Inflammatory macrophage treated with lipopolysaccharide for 4 hours (primary cell): Measurements from ENCODE around the gene ARAP1.
A peak's percentile ranks its signal among the peaks of the same experiment; 100 is the strongest.

Experiments
- DNase-seq: peaks from one replicate; pipeline ENCODE4 v3.0.0-alpha.2; 2020

ARAP1 gene

DNA sequence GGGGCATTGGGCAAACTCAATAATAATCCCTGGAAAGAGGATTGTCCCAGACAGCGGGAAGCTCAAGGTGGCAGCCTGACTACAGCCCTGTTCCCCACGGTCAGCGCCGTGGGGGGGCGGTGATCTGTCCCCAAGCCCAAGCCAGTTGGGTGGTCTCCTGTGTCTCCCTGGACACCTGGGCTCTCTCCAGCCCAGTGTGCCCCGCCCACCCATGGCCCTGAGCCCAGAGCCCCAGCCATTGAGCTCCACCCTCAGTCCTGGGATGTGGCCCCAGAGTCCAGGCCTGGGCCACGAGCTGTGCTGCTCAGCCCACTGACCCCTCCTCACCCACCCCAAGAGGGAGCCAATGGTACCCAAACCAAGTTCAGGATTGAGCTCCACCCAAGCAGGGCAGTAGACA lies 50.1 kb downstream of the ARAP1 start:
- no peak for DNase-seq

DNA sequence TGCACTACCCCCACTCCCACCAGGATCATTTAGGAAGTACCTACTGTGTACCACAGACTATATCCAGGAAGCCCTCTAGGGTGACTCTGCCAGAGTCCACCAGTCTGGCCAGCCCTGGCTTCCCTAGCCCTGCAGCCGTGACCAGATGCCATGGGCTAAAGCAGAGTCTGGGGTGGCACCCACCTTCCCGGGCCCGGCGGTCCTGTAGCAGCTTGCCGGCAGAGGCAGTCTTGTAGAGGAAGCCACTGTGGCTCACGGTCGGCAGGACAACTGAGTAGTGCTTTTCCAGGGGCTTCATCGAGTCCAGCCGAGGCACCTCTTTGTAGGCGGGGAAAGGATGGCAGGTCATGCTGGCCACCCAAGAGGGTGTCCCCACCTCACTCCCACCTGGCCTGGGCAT lies 50.7 kb downstream of the ARAP1 start:
- DNase-seq: no peak

DNA sequence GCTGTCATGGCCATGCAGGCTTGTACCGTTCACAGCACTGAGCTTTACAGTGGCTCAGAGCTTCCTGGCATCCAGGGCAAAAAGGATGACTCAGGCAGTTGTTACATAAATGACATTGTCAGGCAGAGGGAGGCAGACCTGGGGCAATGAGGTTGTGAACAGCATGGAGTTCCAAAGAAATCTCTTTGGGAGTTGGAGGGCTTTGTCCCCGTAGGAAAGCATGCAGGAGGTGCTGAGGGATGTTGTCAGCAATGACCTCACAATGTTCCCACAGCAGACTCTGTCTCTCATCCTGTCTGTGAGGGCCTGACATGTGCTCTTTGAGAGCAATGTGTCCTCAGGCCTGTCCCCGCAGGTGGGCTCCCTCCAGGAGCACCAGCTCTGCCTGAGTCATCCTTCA lies 52.1 kb downstream of the ARAP1 start:
- no peak for DNase-seq

DNA sequence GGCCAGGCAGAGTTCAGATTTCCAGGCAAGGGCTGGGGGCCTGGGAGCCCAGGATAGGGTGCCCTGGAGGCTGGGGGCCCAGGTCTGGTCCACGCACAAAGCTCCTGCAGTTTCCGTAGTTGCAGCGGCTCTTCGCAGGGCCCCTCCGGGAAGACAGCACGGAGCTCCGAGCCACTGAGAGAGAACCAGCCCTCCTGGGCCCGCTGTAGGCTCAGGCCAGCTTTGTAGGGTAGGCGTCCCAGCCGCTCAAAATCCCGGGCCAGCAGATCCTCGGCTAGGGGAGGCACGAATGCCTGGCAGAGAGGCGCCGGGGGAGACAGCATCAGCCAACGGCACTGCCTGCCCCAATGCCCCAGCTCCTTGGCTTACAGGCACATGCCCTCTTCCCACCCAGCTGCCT lies 54.4 kb downstream of the ARAP1 start:
- DNase-seq: no peak

DNA sequence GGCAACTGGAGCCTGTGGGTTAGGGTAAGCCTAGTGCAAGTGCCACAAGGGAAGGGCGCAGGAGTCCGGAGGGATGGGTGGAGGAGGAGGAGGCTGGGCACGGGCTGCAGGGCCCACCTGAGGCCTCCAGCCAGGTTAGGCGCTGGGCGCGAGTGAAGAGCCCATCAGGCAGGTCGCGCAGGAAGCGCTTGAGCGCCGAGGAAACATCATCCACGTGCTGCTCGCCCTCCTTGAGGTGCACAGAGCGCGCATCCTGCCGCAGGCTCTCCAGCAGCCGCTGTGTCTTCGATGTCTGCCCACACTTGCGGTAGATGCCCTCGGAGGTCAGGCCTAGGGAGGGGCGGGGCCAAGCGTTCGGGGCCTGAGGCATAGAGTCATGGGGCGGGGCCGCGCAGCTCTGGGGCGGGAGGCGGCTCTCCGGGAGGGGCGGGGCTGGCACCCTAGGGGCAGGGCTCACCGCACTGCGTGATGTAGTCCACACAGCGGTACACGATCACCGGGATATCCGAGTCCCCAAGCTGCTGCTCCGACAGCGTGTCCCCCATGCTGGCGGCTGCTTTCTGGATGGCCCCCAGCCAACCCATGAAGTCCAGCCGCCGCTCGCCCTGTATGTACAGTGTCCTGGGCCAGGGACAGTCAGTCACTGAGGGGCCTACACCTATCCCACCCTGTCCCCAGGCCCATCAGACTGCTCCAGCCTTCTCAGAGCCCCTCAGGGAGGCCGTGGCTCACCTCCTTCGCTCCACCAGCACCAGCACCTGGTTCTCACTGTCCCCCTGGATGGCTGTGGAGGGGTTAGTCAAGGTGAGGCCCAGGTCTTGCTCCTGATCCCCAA lies 55.1 kb downstream of the ARAP1 start:
- no peak for DNase-seq

DNA sequence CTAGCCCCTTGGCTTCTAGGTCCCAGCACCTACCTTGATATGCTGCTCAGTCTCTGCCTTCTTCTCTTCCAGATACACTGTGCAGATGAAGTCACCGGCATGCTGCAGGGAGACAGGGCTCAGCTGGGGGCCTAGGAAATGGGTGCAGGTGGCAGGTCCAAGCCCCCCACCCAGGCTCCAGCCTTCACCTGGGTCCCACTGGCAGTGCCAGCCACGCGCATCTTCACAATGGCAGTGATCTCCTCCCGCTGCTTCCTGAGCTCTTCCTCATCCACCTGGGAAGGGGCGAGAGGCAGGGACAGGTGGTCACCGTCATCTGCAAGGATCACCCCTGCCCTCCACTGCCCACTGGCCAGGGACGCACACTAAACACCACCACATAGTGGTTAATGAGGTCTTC lies 56.9 kb downstream of the ARAP1 start:
- no peak for DNase-seq

DNA sequence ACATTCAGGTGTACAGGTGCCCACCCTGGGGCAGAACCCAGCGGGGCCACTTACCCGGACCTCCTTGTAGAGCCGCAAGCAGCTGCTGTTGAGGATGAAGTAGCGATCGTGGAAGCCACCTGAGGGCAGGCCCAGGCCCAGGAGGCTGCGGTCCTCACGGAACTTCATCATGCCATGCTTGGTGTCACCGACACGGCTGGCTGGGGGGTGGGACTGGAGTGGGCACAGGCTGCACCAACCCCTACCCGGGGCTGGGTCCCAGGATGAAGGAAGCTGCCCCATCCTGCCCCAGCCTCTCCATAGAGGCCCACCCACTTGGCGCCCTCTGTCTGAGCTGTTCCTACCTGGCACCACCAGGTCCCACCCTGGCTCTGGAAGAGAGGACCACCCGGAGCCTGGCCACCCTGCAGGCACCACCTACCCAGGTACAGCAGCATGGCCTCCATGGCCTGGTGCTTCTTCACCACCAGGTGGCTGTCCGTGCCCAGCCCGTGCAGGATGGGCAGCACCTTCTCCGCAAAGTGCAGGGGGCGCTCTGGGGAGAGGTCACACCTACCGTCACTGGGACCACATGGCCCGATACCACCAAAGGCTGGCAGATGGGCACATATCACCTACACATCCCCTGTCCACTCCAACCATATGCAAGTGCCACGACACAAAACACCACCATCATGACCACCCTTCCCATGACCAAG lies 58.8 kb downstream of the ARAP1 start:
- DNase-seq: no peak

DNA sequence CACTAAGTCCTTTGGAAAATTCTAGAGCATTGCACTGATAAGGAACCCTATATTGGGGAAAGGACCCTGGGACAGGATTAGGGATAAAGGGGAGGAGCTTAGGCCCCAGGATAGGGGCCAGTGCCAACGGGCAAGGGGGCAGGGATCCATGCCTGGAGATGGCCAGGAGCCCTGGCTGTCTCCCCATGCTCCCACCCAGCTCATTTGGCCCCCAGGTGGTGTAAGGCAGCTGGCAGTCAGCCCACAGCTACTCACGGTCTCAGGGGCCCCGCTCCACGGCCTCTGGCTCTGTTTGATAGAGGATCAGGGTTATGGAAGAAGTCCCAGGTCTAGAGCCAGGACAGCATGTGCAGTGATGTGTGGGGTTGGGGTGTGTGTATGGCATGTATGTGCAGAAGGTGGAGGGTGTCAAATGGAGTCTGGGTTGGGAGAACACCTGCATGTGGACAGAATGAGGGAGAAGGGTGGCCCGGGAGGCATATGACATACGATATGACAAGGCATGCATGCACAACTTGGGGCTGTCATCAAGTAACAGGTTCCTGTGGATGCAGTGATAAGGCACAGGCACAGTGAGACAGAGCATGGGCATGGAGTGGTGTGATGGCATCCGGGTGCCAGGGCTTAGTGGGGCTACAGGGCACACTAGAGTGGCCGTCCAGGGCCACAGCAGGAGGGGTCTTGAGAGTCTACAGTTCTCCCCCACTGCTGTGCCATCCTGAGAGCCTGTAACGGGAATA lies 59.5 kb downstream of the ARAP1 start:
- no peak for DNase-seq

DNA sequence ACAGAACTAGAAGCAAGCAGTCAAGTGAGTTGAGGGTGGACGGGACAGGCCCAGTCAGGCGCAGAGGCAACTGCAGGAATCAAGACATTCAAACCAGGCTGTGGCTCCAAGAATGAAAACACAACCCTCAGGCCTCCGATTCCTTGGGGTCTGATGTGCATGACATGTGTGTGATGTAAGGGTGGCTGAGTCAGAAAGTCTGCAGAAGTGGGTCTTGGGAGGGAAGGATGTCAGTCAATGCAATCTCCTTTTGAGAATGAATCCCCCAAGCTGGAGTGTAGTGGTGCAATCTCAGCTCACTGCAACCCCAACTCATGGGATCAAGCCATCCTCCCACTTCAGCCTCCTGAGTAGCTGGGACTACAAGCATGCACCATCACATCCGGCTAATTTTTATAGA lies 62.0 kb downstream of the ARAP1 start:
- DNase-seq: peak; percentile 74

DNA sequence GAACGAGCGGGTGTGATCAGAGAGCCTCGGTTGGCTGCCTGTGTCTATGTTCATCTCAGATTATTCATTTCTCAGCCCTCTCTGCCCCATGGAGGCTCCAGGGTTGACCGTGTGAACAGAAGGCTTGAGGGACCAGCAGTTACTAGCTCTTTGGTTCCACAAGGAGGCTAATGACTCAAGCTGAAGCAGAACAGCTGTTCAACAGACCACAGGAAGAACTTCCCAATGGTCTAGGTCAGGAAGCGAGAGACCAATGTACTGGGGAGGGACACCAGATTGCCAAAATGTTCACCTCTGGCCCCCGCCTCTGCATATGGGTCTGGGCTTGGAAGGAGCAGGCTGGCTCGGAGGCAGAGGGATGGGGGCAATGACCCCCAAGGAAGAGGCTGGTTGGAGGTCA lies 63.3 kb downstream of the ARAP1 start:
- DNase-seq: no peak

DNA sequence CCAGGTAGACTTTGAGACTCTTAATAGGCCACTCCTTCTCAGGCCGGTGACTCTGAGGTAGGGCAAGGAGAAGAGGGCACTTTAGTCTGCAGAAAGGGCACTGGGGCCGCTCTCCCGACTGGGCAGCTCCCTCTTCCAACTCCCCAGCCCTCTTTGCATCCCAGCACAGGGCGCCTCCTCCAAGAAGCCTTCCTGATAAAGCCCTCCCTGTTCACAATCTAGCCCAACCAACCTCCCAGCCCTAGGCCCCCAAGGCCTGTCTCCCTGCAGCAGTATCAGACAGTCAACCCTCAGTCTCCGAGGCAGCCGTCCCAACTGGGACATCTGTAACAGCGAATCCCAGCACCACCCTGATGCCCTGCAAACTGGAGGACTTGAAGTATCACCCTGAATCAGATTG lies 63.7 kb downstream of the ARAP1 start:
- no peak for DNase-seq

DNA sequence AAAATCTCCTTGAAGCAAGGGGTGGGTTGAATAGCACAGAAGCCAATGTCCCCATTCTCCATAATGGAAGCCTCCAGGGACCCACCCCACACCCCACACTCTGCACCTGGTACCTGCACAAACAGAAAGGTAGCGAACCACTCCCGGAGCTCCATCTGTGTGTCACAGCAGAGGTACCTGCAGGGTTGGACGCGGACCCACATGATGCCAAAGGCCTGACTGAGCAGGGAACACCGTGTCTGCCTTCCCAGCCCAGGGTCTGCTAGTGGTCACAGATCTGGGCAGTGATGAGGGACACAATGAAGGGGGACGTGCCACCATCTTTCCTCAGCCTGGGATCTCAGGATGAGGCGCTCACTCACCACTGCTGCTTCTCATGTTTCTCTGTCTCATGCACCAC lies 64.9 kb downstream of the ARAP1 start:
- DNase-seq: no peak

DNA sequence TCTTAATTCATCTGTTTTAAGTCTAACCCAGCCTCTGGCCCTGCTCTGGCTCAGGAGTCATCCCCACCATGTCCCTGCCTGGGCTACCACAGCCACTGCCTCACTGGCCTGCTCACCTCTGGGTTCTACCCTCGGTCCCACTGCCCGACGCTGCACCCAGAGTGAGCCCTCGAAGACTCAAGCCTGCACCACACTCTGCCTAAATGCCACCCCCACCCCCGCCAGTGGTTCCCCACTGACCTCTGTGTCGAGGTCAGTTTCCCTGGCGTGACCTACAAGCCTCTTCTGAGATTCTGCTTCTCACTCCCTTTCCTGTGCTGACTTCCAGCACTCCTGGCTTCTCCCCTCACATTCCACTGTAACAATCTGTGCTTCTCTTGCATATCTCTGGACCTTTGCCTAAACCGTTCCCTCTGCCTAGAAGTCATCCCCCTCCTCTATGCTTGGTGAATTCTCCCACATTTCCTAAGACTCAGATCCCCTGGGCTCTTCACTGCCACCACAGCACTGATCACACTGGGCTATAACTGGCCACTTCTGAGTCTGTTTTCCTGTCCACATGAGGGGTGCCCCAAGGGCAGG lies 65.5 kb downstream of the ARAP1 start:
- no peak for DNase-seq

DNA sequence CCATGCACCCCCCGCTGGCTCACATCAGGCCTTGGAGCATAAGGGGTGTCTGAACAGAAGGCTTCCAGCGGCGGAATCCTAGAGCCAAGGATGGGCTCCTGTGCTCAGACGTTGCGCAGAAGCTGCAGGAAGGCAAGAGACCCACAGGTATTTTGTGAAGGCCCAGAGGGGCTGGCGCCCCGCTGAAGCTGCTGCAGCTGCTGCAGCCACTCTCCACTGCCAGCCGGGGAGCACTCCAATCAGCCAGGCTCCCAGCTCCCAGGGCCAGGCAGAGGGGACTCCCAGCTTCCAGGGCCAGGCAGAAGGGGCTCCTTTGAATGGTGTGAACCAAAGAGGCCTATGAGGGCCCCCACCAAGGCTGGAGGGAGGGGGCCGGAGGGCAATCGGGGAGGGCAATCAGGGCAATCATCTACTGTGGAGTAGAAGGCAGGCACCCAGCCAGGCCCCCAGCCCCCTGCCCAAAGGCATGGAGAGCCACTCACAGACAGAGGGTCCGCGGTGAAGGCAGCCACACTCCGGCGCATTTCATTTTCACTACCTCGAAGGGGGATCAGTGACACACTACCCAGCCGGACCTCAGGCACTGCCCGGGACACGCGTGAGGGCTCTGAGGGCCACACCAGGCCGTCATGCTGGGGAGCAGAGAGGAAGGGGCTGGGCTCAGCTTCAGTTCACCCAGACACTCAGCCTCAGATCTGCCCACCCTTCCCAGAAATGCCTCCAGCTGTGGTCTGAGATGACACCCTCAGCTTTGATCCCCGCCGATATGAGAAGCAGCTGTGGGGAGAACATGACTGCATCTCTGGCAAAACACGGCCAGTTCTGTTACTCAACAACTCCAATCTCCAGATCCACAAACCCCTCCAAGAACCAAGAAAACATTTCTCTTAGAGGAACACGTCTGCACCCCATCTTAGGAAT lies 66.4 kb downstream of the ARAP1 start:
- DNase-seq: no peak

DNA sequence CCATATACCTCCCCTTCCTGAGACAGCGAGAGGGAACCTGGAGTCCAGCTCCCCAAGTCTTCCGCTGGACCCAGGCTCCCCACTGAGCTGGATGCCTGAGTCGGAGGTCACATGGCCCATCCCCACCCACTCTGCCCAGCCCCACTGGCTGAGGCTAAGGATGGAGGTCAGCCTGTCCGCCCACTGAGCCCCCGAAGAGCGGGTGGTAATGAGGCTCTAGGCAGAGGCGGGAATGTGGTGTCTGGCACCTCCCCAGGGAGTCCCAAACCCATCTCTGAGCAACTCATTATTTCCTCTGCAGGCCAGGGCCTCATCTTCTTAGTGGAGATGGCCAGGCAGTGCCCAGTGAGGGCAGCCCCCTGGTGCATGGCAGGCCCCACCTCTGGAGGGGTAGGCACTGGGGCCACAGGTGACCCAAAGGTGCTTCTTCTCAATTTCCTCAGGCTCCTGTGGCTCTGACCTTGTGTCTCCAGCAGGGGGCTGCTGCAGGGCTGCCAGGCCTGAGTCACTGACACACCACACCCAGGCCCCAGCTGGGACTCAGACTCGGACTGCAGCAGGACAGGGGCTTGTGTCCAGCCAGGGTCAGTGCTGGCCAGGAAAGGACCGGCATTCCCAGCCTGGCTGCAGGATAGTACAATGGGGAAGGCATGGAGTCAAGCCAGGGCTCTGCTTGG lies 67.8 kb downstream of the ARAP1 start:
- peak; percentile 42 for DNase-seq

DNA sequence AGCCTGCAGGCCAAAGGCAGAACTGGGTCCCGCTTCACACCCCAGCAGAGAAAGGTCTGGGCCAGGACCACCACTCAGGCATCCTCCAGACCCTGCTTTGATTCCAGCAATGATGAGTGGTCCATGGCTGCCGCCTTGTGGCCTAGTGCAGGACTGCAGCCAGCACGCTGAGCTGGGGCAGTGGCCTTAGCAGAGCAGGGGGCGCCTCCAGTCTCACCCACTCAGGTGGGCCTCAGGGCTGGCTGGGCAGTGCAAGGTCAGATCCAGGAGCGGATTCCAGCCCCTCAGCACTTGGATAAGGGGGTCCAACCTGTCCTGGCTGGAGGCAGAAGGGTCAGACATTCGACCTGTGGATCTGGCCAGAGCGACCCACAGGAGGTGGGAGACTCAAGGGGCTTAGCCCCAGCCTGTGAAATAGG lies 68.4 kb downstream of the ARAP1 start:
- peak; percentile 37 for DNase-seq

DNA sequence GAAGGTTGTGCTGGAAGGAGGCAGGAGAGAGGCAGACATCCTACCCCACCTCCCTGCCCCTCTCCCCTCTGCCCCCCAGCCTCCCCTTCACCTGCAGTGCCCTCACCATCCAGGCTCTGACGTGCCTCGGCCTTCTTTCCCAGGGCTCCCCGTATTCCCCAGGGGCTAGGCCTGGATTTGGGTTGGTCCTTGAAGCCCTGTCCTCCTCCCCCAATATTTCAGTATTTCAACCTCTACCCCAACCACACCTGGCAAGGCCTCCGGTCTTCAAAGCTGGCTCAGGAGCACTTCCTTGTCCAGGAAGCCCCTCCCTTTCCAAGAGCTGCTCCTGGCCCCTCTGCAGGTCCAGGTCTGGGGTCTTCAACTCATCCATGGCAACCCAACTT lies 69.4 kb downstream of the ARAP1 start:
- no peak for DNase-seq

DNA sequence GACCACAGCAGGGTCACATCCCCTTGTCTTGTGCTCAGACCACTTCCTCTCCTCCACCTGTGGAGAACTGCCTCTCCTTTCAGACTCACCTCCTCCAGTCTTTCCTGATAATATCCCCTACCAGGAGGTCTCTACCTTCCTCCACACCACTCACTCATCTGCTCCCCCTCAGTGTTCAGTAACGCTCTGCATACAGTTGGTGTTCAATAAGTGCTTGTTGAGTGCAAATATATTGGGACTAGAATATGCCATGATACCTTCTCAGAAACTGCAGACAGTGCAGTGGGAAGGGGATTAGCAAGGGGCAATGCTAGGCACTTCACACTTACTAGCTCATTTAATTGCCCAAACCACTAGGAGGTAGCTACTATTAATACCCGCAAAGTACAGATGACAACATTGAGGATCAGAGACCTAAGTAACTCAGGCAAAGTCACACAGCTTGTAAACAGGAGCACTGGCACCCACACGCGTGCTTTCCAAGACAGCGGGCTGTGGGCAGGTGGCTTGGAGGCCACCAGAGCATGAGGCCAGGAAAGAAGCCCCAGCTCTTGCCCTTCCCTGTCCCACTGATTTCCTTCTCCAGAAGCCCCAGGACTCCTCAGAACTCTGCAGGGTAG lies 69.9 kb downstream of the ARAP1 start:
- DNase-seq: no peak

DNA sequence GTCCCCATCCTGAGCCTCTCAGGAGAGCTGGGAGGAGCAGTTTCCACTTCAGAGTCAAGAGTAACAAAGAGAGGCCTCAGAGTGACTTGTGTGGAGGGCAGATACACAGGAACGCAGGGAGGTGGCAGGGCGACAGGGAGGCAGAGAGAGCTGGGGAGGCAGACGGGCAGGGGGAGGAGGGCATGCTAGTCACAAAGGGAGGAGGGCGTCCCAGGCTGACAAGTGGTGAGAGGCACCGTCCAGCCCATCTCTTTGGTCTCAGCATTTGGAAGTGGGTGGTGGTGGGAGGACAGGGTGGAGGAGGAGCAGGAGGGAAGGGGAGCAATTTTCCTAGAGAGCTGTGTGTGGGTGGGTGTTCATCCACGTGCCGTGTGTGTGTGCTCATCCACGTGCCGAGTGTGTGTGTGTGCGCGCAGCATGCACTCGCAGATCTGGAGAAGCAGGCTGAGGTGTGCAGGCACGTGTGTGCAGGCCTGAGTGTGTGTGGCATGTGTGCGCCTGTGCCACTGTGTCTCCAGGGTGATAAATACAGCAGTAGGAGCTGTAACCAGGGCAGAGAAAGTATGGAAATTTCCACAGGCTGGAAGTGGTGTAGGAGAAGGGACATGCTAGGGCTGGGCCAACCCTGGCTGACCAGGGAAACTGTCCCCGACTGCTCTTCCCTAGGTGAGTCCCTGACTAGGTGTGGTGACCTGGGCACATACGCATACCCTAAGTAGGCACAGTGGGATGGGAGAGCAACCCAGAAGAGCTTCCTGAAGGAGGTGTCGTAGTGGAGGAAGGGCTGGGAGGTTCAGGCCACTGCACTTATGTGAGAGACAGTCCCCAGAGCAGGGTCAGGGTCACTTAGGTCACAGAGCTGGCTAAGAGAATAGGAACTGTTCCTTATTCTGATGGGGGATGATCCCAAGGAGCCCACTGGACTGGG lies 70.7 kb downstream of the ARAP1 start:
- no peak for DNase-seq

DNA sequence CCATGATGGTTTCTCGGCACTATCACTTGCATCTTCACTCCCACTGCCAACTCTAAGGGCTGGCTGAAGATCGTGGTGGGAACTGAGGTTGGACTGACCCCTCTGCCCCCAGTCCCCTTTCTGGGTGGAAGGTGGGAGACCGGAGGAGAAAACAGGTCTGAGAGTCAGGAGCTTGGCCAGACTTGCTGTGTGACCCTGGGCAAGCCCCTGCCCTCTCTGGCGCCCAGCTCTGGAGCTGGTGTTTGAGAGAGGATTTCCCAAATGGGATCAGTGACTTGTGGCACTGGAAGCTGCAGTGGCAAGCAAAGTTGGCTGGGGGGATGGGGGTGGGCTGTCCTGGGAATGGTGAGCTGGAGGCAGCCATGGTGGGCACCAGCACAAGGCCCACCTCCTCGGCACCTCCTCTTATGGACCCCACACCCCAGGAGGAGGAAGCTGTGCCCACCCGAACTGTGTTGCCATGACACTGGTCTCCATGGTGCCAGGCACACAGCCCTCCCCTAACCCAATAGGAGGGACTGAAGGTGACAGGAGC lies 71.5 kb downstream of the ARAP1 start:
- no peak for DNase-seq
